Vagina (tissue), 2 donors: ENCODE results near the gene CAPN9. TPM values are rescaled to one million over a fixed set of nuclear protein-coding genes. Genes with fewer than 3 reads are reported as not detected.

ENCODE experiments used
- DNase-seq, 2 donors: peaks; one replicate each; pipeline ENCODE4 v3.0.0-alpha.2; 2017; ENCODE audit errors: extremely low spot score in 2 of 2
- H3K27ac ChIP-seq: fragments of 200-600 bp; sonication (generic); one replicate; pipeline ENCODE4 v1.5.1; 2019
- H3K27me3 ChIP-seq: fragments of 200-600 bp; sonication (generic); one replicate; pipeline ENCODE4 v1.5.1; 2019
- H3K36me3 ChIP-seq, 2 donors: fragments of 200-600 bp; sonication (generic); one replicate each; pipeline ENCODE4 v1.5.1; 2017 to 2019
- H3K4me1 ChIP-seq: fragments of 200-600 bp; sonication (generic); one replicate; pipeline ENCODE4 v1.5.1; 2019
- H3K4me3 ChIP-seq, 2 donors: fragments of 200-600 bp; sonication (generic); 1 replicate in 1 of 2; 2 replicates in 1 of 2; pipeline ENCODE4 v1.5.1; 2016 to 2019
- H3K9me3 ChIP-seq: fragments of 200-600 bp; sonication (generic); one replicate; pipeline ENCODE4 v1.5.1; 2019
- CTCF ChIP-seq, 3 experiments: fragments of 450-650 bp in 2 of 3; fragments of 200-600 bp in 1 of 3; sonication (generic) in 1 of 3; IDR thresholded peaks; one replicate each; pipeline ENCODE4 v1.5.1; 2017 to 2019; ENCODE audit warnings: antibody characterized with exemption in 3 of 3, mild to moderate bottlenecking in 2 of 3, moderate library complexity in 2 of 3
- POLR2A ChIP-seq, 2 donors: fragments of 450-650 bp; IDR thresholded peaks; one replicate each; pipeline ENCODE4 v1.6.1; 2017; ENCODE audit warnings: antibody characterized with exemption in 2 of 2, mild to moderate bottlenecking in 2 of 2, moderate library complexity in 2 of 2
- POLR2AphosphoS5 ChIP-seq, 2 donors: sonication (generic); formaldehyde crosslinking; IDR thresholded peaks; one replicate each; pipeline ENCODE4 v1.9.0; 2017; ENCODE audit warnings: antibody characterized with exemption in 2 of 2, mild to moderate bottlenecking in 2 of 2, low read depth in 1 of 2; ENCODE audit not compliant: insufficient read depth in 1 of 2
- intact Hi-C: fragments of 100-400 bp; cut with DNase I; formaldehyde crosslinking; loops from one replicate; pipeline ENCODE4 v1.15.1; 2023
- total RNA-seq: library from RNA; depleted of rRNA; stranded (reverse); fragments of >200 nt; gene quantifications from one replicate; pipeline ENCODE4 v1.2.3, GENCODE V29; 2016

Gene CAPN9
- total RNA-seq, 1 donor from 2014 or later, result not detected

- H3K27ac ChIP-seq, result no peak overlapping the region
- intact Hi-C loops, result no loop called here
These were observed 38.3 kb upstream of the CAPN9 start for GRCh38 chr1:230708631-230709580.

DNA sequence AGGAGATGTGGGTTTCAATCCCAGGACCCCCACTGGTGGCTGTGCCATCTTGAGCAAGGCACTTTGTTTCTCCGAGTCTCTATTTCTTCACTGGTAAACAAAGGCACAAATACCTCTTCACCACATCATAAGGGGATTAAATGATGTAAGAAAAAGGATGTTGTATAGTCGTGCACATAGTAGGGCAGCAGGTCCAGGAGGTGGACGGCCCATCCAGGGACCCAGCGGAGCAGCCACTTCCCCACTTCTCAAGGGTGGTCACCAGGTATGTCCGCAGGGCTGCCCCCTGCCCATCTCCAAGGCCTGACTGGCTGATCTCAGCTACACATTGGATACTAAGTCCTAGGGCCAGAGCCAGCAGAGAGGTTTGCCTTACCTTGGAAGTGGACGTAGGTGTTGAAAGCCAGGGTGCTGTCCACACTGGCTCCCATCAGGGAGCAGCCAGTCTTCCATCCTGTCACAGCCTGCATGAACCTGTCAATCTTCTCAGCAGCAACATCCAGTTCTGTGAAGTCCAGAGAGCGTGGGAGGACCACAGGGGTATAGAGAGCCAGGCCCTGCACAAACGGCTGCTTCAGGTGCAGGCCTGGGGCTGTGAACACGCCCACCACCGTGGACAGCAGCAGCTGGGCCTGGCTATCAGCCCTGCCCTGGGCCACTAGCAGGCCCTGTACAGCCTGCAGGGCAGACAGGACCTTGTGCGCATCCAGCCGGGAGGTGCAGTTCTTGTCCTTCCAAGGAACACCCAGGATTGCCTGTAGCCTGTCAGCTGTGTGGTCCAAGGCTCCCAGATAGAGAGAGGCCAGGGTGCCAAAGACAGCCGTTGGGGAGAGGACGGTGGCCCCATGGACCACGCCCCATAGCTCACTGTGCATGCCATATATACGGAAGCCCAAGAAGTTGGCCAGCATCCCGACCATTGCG is 37.3 kb upstream of the CAPN9 start:
- intact Hi-C loops, result no loop called here
- no peak for DNase-seq
- H3K4me1 ChIP-seq, result peaks cover 14% of the 10 kb centered on the region
- H3K4me3 ChIP-seq, result no peak overlapping the region
- H3K27me3 ChIP-seq, result no peaks in the 10 kb centered on the region
- H3K36me3 ChIP-seq, result no peaks in the 10 kb centered on the region
- H3K9me3 ChIP-seq, result no peaks in the 10 kb centered on the region
- TF ChIP-seq POLR2A (IDR thresholded peaks at IDR 0.05) (no peak), CTCF (IDR thresholded peaks at IDR 0.05) (no peak)
- H3K27ac ChIP-seq, result no peak overlapping the region

More at GRCh38 chr1:230708631-230709580, 38.3 kb upstream of the CAPN9 start:
- H3K4me1 ChIP-seq, result peaks cover 6% of the 10 kb centered on the region
- H3K36me3 ChIP-seq, result no peaks in the 10 kb centered on the region
- H3K4me3 ChIP-seq, result no peak overlapping the region
- H3K9me3 ChIP-seq, result no peaks in the 10 kb centered on the region
- no peaks in the 10 kb centered on the region for H3K27me3 ChIP-seq
- no peak for DNase-seq
- TF ChIP-seq POLR2AphosphoS5 (IDR thresholded peaks at IDR 0.05; ENCODE audit: insufficient read depth in 1 of 2, low read depth in 1 of 2), result no peak

GRCh38 chr1:230710543-230710904 is 36.7 kb upstream of the CAPN9 start:
- TF ChIP-seq POLR2AphosphoS5 (IDR thresholded peaks at IDR 0.05; ENCODE audit: insufficient read depth in 1 of 2, low read depth in 1 of 2) (no peak), POLR2A (IDR thresholded peaks at IDR 0.05) (no peak), CTCF (IDR thresholded peaks at IDR 0.05) (no peak)
- Histone ChIP-seq H3K4me1 (peaks cover 14% of the 10 kb centered on the region), H3K9me3 (no peaks in the 10 kb centered on the region), H3K27ac (no peak overlapping the region), H3K4me3 (no peak overlapping the region), H3K27me3 (no peaks in the 10 kb centered on the region), H3K36me3 (no peaks in the 10 kb centered on the region)
- intact Hi-C loops, result no loop called here
- no peak for DNase-seq

DNA sequence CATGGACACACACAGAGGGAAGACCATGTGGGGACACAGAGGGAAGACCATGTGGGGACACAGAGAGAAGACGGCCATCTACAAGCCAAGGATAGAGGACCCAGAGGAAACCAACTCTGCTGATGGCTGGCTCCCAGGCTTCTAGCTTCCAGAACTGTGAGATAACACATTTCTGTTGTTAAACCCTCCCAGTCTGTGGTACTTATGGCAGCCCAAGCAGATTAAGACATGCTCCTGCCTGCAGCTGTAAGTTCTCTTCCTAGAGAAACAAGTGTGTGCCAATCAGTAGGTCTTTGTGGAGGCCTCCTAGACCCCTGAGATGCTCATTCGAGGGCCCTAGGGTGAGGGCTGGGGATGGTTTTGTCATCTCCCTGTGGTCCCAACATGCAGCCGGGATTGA is 35.9 kb upstream of the CAPN9 start:
- H3K4me3 ChIP-seq, result no peak overlapping the region
- DNase-seq, result no peak
- no peaks in the 10 kb centered on the region for H3K9me3 ChIP-seq
- H3K36me3 ChIP-seq, result no peaks in the 10 kb centered on the region
- no peaks in the 10 kb centered on the region for H3K27me3 ChIP-seq
- intact Hi-C loops, result no loop called here
- H3K27ac ChIP-seq, result no peak overlapping the region
- H3K4me1 ChIP-seq, result peaks cover 14% of the 10 kb centered on the region
- no peak for TF ChIP-seq CTCF (IDR thresholded peaks at IDR 0.05)

DNA sequence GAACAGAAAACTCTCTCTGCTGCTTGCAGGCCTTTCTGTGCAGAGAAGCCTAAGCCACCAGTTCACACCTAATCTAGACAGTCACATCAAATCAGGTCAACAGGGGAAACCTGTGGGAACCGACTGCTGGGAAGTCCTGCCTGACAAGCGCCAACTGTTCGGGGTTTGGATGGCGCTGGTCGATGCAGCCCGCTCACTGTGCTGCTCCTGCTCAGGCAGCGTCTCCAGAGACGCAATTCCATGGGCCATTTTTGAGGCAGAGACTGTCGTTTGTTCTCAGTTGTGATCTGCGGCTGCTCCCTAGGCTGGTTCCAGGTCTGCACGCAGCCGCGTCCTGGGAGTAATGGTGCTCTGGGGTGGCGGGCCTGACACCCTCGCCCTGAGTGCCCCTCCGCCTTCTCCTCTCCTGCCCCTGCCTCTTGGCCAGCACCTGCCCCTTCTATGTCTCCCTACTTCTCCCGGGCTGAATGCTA is 34.7 kb upstream of the CAPN9 start:
- H3K27ac ChIP-seq, result no peak overlapping the region
- peaks cover 14% of the 10 kb centered on the region for H3K4me1 ChIP-seq
- H3K4me3 ChIP-seq, result no peak overlapping the region
- intact Hi-C loops, result no loop called here
- H3K27me3 ChIP-seq, result no peaks in the 10 kb centered on the region
- DNase-seq, result no peak
- TF ChIP-seq CTCF (IDR thresholded peaks at IDR 0.05), result no peak
- no peak for TF ChIP-seq POLR2AphosphoS5 (IDR thresholded peaks at IDR 0.05; ENCODE audit: insufficient read depth in 1 of 2, low read depth in 1 of 2)
- TF ChIP-seq POLR2A (IDR thresholded peaks at IDR 0.05), result no peak
- no peaks in the 10 kb centered on the region for H3K36me3 ChIP-seq
- no peaks in the 10 kb centered on the region for H3K9me3 ChIP-seq
